HG03135 (cell line): Measurements from ENCODE around the gene GGT1.
"Not testable (repeated sequence)": the region's sequence is repeated elsewhere in the genome, so short reads cannot be mapped to it uniquely, and the experiment has no call there.

ENCODE experiments used
- ATAC-seq: cut with Tn5 transposase; IDR thresholded peaks from one replicate; pipeline ENCODE4 v1.9.1; 2021; ENCODE audit warnings: mild to moderate bottlenecking, moderate library complexity; ENCODE audit not compliant: unreplicated experiment

The GGT1 gene

DNA sequence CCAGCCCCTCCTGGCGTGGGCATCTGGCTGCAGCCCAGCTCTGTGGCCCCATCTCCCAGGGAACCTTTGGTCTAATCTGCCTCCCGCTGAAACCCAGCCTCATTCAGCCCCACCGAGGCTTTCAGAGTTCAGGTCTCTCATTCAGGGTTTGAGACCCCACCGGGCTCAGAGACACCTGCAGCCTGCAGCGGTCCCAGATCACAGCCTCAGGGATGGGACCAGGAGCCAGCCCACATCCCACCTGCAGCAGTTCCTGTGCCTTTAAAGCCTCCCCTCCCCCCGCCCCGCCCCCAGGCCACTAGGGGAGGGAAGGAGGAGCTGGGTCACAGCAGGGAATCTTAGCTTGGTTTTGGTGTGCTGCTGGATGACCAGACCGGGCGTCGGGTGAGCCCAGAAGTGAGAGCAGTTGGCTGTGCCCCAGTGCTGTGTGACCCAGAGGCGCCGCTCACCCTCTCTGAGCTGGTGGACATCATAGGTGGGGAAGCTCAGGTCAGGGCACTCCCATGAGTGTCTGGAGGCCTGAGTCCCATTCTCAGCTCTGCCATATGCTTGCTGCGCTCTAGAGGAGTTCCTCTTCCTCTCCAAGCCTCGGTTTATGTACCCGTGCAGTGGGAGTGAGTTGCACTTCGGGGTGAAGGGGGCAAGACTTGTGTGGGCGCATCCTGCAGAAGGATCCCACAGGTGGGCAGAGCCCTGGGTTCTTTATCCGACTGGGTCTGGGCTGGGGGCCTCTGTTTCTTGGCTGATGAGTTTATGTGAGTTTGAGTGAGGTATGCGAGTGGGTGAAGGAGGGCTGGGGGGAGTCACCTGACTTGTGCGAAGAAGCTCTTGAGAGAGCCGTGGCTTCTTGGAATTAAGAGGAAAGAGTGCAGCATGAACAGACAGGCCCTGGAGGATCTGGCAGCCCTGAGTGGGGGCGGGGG lies at the start of gene GGT1:
Gene GGT1 (plus strand): TSS at position 347 of the 923 bp plus-strand sequence. CDS start 7,889 bp downstream, outside the sequence.
- not testable (repeated sequence) for ATAC-seq

- no peak for ATAC-seq
These were observed 49.2 kb upstream of the GGT1 start for GRCh38 chr22:24553597-24554312.

GRCh38 chr22:24554313-24555164 lies 48.5 kb upstream of the GGT1 start, which contains the start of gene GUCD1:
Gene GUCD1 (minus strand): TSS chr22:24555138. CDS start chr22:24554991, 147 bp downstream.
- peak; percentile 17 for ATAC-seq

GRCh38 chr22:24555165-24556039 lies 47.6 kb upstream of the GGT1 start, which contains the start of gene SNRPD3:
Gene SNRPD3 (plus strand): TSS chr22:24555999. CDS start chr22:24557675, 1,676 bp downstream.
- peak; percentile 70 for ATAC-seq

DNA sequence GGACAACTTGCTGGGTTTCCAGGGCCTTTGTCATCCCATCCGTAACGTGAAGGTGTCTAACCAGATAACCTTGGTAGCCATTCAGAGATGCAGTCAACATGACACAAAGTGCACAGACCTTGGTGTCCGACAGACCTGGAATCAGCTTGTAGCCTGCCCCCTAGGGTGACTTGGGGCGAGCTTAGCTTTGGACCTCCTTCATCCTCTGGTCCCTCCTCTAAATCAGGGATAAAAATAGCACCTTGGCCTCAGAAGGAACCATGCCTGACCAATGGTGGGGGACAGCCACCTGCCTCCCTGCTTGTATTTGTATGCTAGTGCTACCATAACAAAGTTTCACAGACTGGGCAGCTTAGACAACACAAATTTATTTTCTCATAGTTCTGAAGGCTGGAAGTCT lies 43.5 kb upstream of the GGT1 start:
- ATAC-seq, result no peak

DNA sequence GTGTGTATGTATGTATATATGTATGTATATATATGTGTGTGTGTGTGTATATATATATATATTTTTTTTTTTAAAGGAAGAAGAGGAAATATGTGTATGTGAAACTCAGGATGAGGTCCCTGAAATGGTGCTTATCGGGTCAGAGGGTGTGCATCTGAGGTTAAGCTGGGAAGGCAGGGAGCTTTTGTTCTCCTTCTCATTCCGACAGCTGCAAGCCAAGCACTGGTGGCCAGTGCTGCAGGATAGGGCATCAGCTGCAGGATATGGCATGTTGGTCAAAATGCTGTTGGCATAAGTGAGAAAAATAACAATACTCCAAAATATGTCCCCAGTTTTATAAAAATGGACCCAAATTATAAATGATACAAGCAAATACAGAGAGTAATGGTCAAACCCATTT lies 39.7 kb upstream of the GGT1 start:
- ATAC-seq, result no peak

GRCh38 chr22:24564376-24565058 lies 38.5 kb upstream of the GGT1 start:
- no peak for ATAC-seq

GRCh38 chr22:24565077-24565476 lies 37.9 kb upstream of the GGT1 start:
- ATAC-seq, result no peak

DNA sequence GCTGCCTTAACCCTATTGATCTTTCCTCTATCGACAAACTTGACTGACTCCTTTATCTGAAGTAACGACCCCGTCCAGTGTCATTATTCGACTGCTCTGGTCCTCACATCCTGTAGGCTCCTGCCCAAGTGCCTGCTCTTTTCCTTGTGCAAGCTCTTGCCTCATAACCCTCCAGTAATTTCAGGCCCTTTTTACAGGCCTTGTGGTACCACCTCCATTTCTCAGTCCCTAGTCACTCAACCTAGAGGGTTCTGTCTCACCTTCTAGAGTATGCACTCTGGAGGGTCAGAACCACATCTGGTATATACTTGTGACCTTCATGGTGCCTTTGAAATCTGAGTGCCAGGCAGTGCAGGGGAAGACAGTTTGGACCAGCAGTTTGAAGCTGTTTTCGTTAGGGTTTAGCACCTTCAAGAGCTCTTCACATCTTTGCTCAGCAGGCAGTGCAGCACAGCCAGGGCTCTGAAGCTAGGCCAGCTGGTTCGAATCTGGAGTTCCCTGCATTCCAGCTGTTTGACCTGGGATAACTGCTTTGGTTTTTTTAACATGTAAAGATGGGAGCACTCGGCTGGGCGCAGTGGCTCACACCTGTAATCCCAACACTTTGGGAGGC lies 36.0 kb upstream of the GGT1 start:
- no peak for ATAC-seq

- no peak for ATAC-seq
These were observed 35.3 kb upstream of the GGT1 start for GRCh38 chr22:24567668-24568067.

DNA sequence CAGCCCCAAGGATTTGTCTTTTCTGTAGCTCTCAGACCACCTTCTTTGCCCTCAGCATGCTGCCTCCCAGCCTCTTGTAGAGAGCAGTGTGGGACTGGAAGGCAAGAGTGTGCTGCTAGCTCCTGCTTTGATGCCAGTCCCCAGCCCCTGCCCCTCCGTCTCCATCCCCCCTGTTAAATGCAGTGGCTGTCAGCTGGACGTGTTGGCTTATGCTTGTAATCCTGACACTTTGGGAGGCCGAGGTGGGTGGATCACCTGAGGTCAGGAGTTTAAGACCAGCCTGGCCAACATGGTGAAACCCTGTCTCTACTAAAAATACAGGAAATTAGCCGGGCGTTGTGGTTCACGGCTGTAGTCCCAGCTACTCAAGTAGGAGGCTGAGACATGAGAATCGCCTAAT lies 31.7 kb upstream of the GGT1 start:
- ATAC-seq, result no peak

DNA sequence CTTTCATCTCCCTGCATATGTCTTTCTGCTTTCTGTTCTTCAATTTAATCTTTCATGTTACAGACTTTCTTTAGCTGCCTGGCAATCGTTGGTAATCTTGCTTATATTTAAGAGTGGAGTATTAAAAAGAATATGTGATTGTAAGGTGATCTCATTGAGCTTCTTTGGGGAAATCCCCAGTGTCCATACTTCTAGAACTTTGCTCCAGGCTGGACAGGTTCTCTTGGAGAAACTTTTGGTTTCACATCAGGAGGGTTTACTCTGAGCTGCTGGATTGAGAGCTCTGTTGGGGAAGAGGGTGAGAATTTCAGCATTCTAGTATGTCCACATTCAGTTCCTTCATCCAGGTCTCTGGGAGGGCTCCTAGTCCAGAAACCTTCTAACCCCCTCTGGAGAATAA lies 26.2 kb upstream of the GGT1 start:
- no peak for ATAC-seq

DNA sequence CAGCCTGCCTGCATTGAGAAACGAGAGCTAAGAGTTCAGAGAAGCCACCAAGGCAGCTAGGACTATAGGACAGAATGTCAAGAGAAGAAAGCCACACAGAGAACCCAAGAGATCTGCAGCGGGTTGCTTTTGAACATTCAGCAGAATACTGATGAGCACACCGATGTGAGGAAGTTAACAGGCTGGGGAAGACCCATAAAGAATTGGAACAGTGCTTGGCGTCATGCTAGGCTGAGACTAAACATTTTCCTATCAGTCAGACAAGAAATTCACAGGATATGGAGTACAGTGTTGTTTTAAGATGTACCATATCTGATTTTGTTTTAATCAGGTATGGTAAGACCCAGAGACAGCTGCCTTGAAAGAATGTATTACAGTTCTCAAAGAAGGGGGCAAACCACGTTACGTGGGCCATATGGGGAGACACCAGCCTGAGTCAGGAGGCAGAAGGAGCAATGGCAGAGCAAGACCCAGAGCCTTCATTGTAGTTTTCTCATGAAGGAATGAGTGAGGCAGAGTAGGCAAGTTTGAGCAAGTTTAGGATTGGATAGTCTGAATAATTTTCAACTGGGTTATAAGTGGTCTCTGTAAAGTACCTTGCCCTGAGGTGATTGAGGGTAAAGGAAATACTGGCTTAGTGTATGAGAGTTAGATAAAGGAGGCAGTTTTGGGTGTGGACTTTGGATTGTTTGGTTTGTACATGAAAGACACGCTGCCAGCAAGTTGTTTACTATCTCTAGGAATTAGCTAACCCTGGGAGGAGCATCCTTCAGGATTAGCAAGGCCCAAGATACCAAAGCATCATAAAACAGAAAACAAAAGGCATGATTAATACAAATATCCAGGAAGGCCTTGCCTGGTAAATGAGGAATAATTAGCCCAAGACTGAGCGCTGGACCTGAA lies 24.4 kb upstream of the GGT1 start:
- ATAC-seq, result no peak

DNA sequence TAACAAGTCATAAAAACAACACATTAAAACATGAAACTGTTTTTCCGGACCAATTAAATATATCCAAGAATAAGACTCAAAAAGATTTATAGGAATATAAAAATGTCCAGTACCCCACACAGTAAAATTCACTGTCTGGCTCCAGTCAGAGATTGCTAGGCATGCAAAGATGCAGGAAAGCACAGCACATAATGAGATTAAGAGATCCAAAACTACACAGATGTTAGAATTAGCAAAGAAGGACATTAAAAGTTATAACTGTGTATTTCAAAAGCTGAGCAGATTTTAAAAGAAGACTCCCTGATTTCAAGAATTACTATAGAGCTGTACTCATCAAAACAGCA lies 23.8 kb upstream of the GGT1 start:
- ATAC-seq, result no peak

GRCh38 chr22:24580276-24580675 lies 22.7 kb upstream of the GGT1 start:
- ATAC-seq, result no peak

DNA sequence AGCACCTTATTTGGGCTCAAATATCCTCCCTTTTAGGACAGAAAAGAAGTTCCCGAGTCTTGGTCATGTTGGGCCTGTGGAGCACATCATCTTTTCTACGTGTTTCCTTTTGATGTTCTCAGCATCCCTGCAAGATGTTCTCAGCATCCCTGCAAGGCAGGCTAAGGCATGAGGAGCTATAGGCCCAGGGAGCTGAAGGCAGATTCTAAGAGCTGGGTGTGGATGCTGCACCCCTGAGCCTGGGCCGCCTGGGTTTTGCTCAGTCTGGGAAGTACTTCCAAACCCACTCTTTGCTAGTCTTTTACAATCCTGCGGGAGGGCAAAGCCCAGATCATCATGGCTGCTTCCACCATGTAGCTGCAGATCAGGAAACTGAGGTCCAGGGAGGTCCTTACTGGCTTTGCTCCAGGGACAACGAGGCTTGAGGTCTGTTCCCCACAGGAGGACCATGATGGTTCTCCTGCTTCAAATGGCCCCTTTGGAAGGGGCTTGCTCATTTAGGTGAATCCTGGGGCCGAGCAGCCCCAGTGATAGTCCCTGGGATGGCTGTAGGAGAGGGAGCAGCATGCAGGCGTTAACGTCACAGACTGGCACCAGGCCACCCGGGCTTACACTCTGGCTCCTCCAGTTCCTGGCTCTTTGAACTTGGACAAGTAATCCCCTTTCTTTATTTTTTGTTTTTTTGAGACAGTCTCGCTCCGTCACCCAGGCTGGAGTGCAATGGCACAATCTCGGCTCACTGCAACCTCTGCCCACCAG lies 20.8 kb upstream of the GGT1 start:
- no peak for ATAC-seq
